HEK293T (cell line): ENCODE data around the gene THEMIS.

Experiments
- CTCF ChIA-PET: fragments of 350-600 bp; formaldehyde crosslinking; extraction: SDS; loops from one replicate; lab custom pipeline; 2021; ENCODE audit warnings: antibody characterized with exemption, inconsistent platforms; lab: Yijun Ruan, JAX
- POLR2A ChIA-PET: fragments of 350-600 bp; formaldehyde crosslinking; extraction: SDS; loops from one replicate; lab custom pipeline; 2020; ENCODE audit warnings: antibody characterized with exemption, inconsistent platforms; lab: Yijun Ruan, JAX
- DNase-seq: peaks from one replicate; pipeline ENCODE4 v3.0.0; 2012; ENCODE audit warnings: mixed read lengths; ENCODE audit errors: extremely low spot score
- ARNT ChIP-seq: fragments of 450-650 bp; IDR thresholded peaks from 2 replicates; pipeline ENCODE4 v1.6.1; 2017; ENCODE audit warnings: mild to moderate bottlenecking
- BHLHE40 ChIP-seq: fragments of 450-650 bp; IDR thresholded peaks from 2 replicates; pipeline ENCODE4 v1.6.1; 2016; ENCODE audit warnings: mild to moderate bottlenecking, moderate library complexity, borderline replicate concordance
- CTBP1 ChIP-seq: fragments of 450-650 bp; IDR thresholded peaks from 2 replicates; pipeline ENCODE4 v1.6.1; 2016; ENCODE audit warnings: borderline replicate concordance
- ELF4 ChIP-seq: fragments of 450-650 bp; IDR thresholded peaks from 2 replicates; pipeline ENCODE4 v1.6.1; 2017; ENCODE audit warnings: antibody characterized with exemption
- FOXA1 ChIP-seq: fragments of 450-650 bp; IDR thresholded peaks from 2 replicates; pipeline ENCODE4 v1.6.1; 2016; ENCODE audit warnings: mild to moderate bottlenecking
- FOXK2 ChIP-seq: fragments of 450-650 bp; IDR thresholded peaks from 2 replicates; pipeline ENCODE4 v1.6.1; 2016; ENCODE audit warnings: mild to moderate bottlenecking
- FOXM1 ChIP-seq: fragments of 450-650 bp; IDR thresholded peaks from 2 replicates; pipeline ENCODE4 v1.6.1; 2017; ENCODE audit warnings: mild to moderate bottlenecking, borderline replicate concordance
- HDGF ChIP-seq: fragments of 450-650 bp; IDR thresholded peaks from 2 replicates; pipeline ENCODE4 v1.6.1; 2017; ENCODE audit warnings: antibody characterized with exemption, borderline replicate concordance
- L3MBTL2 ChIP-seq: fragments of 450-650 bp; conservative IDR thresholded peaks from 2 replicates; pipeline ENCODE4 v1.6.1; 2016; ENCODE audit warnings: mild to moderate bottlenecking
- LEF1 ChIP-seq: fragments of 450-650 bp; IDR thresholded peaks from 2 replicates; pipeline ENCODE4 v1.6.1; 2017; ENCODE audit warnings: mild to moderate bottlenecking, borderline replicate concordance
- NFRKB ChIP-seq: fragments of 450-650 bp; IDR thresholded peaks from 2 replicates; pipeline ENCODE4 v1.6.1; 2016; ENCODE audit warnings: mild to moderate bottlenecking, moderate library complexity
- SP1 ChIP-seq: fragments of 450-650 bp; IDR thresholded peaks from 2 replicates; pipeline ENCODE4 v1.6.1; 2017
- SUZ12 ChIP-seq: fragments of 450-650 bp; IDR thresholded peaks from 2 replicates; pipeline ENCODE4 v1.6.1; 2016; ENCODE audit warnings: mild to moderate bottlenecking
- TARDBP ChIP-seq: fragments of 450-650 bp; IDR thresholded peaks from 2 replicates; pipeline ENCODE4 v1.6.1; 2016
- ZNF384 ChIP-seq: fragments of 450-650 bp; IDR thresholded peaks from 2 replicates; pipeline ENCODE4 v1.6.1; 2016
- TF ChIP-seq, protein P1 (sequence below): fragments of 450-650 bp; IDR thresholded peaks from 2 replicates; pipeline ENCODE4 v1.6.1; 2016

The THEMIS gene

GRCh38 chr6:127717384-127717783, 183.5 kb downstream of the THEMIS start:
- DNase-seq: no peak
- POLR2A ChIA-PET: no interaction called here
- TF ChIP-seq SUZ12: no peak
- TF ChIP-seq ELF4: no peak
- no peak for TF ChIP-seq FOXM1
- no peak for TF ChIP-seq NFRKB
- no peak for TF ChIP-seq SP1
- no peak for TF ChIP-seq FOXK2
- TF ChIP-seq FOXA1: no peak
- TF ChIP-seq CTBP1: no peak
- TF ChIP-seq HDGF: no peak
- no peak for TF ChIP-seq TARDBP
- no peak for TF ChIP-seq ARNT
- TF ChIP-seq LEF1: no peak
- TF ChIP-seq L3MBTL2: no peak
- no peak for TF ChIP-seq BHLHE40
- TF ChIP-seq, protein P1, sequence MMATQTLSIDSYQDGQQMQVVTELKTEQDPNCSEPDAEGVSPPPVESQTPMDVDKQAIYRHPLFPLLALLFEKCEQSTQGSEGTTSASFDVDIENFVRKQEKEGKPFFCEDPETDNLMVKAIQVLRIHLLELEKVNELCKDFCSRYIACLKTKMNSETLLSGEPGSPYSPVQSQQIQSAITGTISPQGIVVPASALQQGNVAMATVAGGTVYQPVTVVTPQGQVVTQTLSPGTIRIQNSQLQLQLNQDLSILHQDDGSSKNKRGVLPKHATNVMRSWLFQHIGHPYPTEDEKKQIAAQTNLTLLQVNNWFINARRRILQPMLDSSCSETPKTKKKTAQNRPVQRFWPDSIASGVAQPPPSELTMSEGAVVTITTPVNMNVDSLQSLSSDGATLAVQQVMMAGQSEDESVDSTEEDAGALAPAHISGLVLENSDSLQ: no peak
- CTCF ChIA-PET: no interaction called here

- POLR2A ChIA-PET: no interaction called here
- CTCF ChIA-PET: no interaction called here
- TF ChIP-seq L3MBTL2: no peak
- no peak for TF ChIP-seq CTBP1
- TF ChIP-seq FOXM1: no peak
- no peak for TF ChIP-seq TARDBP
- no peak for TF ChIP-seq ARNT
- no peak for TF ChIP-seq LEF1
- no peak for TF ChIP-seq ZNF384
- no peak for TF ChIP-seq FOXA1
- TF ChIP-seq SUZ12: no peak
- TF ChIP-seq BHLHE40: no peak
- TF ChIP-seq ELF4: no peak
- no peak for TF ChIP-seq NFRKB
- TF ChIP-seq FOXK2: no peak
- no peak for TF ChIP-seq SP1
- DNase-seq: no peak
These were observed 184.4 kb downstream of the THEMIS start for GRCh38 chr6:127716465-127716864.

DNA sequence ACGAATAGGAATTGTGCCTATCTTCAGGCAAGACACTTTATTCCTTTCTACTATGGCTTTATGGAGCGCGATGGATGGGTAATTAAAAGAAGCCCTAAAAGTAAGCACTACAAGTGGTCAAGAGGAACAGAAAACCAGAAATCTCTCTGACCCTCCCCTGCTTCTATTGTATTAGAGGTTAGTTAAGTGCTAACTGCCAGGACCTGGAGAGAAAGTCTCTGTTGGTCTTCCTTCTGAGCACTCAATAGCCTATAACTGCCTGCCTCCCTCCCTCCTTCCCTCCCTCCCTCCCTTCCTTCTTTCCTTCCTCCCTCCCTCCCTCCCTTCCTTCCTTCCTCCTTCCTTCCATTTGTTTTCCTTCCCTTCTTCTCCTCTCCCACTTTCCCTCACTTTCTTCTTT, 190.2 kb downstream of the THEMIS start:
- DNase-seq: no peak
- ChIA-PET POLR2A (no interaction called here), CTCF (interaction anchor here (0.6 kb wide), 1 partner anchor 13 kb away, joined by 5 read pairs; no protein-coding TSS in a partner anchor)
- TF ChIP-seq ARNT: no peak
- no peak for TF ChIP-seq L3MBTL2
- no peak for TF ChIP-seq ELF4
- no peak for TF ChIP-seq LEF1
- TF ChIP-seq SUZ12: no peak
- TF ChIP-seq NFRKB: no peak
- TF ChIP-seq SP1: no peak
- TF ChIP-seq ZNF384: no peak
- no peak for TF ChIP-seq FOXA1
- TF ChIP-seq, protein P1: no peak
- TF ChIP-seq HDGF: no peak

GRCh38 chr6:127706216-127706615, 194.6 kb downstream of the THEMIS start:
- DNase-seq: no peak
- ChIA-PET CTCF (no interaction called here), POLR2A (no interaction called here)
- TF ChIP-seq L3MBTL2 (no peak), HDGF (no peak), FOXK2 (no peak), NFRKB (no peak), FOXA1 (no peak), SP1 (no peak), ZNF384 (no peak), FOXM1 (no peak), TARDBP (no peak), ARNT (no peak), BHLHE40 (no peak), CTBP1 (no peak), ELF4 (no peak), SUZ12 (no peak), LEF1 (no peak)
- TF ChIP-seq, protein P1: no peak

DNA sequence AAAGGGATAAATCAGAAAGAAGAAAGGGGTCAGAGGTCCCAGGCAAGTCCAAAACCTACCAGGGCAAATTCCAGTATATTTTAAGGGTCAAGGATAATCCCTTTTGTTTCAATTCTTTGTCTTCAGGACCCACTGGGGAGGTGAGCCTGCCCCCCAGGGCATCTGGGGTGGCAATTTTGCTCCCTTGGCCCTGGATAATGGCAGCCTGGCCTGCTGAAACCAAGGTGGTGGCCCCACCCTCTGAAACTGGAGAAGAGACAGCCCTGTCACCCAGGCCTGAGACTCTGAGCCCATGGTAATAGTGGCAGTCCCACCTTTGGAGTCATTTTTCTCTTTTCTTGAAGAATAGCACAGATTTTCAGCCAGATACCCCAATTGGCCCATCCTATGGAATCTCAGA, 205.8 kb downstream of the THEMIS start:
- DNase-seq: no peak
- ChIA-PET CTCF (no interaction called here), POLR2A (no interaction called here)
- no peak for TF ChIP-seq SP1
- TF ChIP-seq LEF1: no peak
- TF ChIP-seq FOXK2: no peak
- TF ChIP-seq FOXA1: no peak
- TF ChIP-seq, protein P1: no peak
- no peak for TF ChIP-seq NFRKB
- TF ChIP-seq CTBP1: no peak
- TF ChIP-seq L3MBTL2: no peak
- TF ChIP-seq HDGF: no peak
- TF ChIP-seq ZNF384: no peak
- TF ChIP-seq TARDBP: no peak
- TF ChIP-seq BHLHE40: no peak
- no peak for TF ChIP-seq SUZ12
- TF ChIP-seq ELF4: no peak
- no peak for TF ChIP-seq FOXM1
- TF ChIP-seq ARNT: no peak
